ENCODE data around the gene FARP1. TPM values are rescaled to one million over a fixed set of nuclear protein-coding genes. Genes with fewer than 3 reads are reported as not detected.

The FARP1 gene
- total and polyA plus RNA-seq, 10 of the 15 experiments (the other 5 are each of a cell fraction or from before 2014, with no cell fraction given) = 0.17 to 6.9 (median 0.68) TPM

DNA sequence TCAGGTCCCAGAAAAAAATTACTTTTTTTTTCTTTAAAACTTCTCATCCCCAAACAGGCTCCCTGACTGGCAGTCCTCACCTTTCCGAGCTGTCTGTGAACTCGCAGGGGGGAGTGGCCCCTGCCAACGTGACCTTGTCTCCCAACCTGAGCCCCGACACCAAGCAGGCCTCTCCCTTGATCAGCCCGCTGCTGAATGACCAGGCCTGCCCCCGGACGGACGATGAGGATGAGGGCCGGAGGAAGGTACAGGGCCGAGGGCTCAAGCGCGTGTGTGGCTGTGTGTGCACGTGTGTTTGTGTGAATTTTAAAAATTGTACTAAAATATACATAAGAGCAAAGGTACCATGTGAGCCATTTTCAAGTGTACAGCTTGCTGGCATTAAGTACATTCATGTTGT lies 266.4 kb downstream of the FARP1 start:
- ChIA-PET POLR2A (no interaction called here), RAD21 (ENCODE audit: unreplicated experiment) (no interaction called here), CTCF (interaction anchor here (1.2 kb wide), 1 partner anchor 36 kb away, joined by 4 read pairs; no protein-coding TSS in a partner anchor), SMC1A (ENCODE audit: uncharacterized antibody, unreplicated experiment) (interaction anchor here (2.2 kb wide), 1 partner anchor 8 kb away, joined by 7 read pairs; no protein-coding TSS in a partner anchor)
- BruUV-seq (replicated peaks) = no TSS peak
- Histone ChIP-seq H2AFZ (ENCODE audit: control insufficient read depth, low read depth, low read length) (no peak overlapping the region), H3K36me3 (ENCODE audit: control insufficient read depth in 2 of 2, insufficient read depth in 2 of 2, low read length in 1 of 2) (no peaks in the 10 kb centered on the region), H3K9ac (ENCODE audit: control insufficient read depth, insufficient read depth, low read length) (no peak overlapping the region), H3K9me3 (replicated peaks; ENCODE audit: control insufficient read depth, insufficient read depth, low read length) (no peaks in the 10 kb centered on the region), H3K4me3 (no peak overlapping the region), H3K27ac (ENCODE audit: control insufficient read depth, insufficient read depth) (no peak overlapping the region), H3K27me3 (replicated peaks in 1 of 2; ENCODE audit: control insufficient read depth in 2 of 2, insufficient read depth in 2 of 2, low read length in 1 of 2) (no peaks in the 10 kb centered on the region), H4K20me1 (ENCODE audit: control insufficient read depth, insufficient read depth) (no peaks in the 10 kb centered on the region), H3K79me2 (ENCODE audit: control insufficient read depth, insufficient read depth, low read length) (no peaks in the 10 kb centered on the region), H3K4me2 (ENCODE audit: control insufficient read depth, insufficient read depth) (no peak overlapping the region), H3K4me1 (ENCODE audit: control insufficient read depth, insufficient read depth, low read length) (no peaks in the 10 kb centered on the region)
- in situ Hi-C loops (cut with MboI) (no loop called here), intact Hi-C loops (cut with micrococcal nuclease; ENCODE audit: unreplicated experiment) (no loop called here)
- FAIRE-seq = no peak
- 36% methylated on average over 13 of the region's 13 CpGs for WGBS (ENCODE audit: insufficient coverage, insufficient replicate concordance, low lambda C conversion rate, missing lambda C conversion rate)
- TF ChIP-seq, protein P1, sequence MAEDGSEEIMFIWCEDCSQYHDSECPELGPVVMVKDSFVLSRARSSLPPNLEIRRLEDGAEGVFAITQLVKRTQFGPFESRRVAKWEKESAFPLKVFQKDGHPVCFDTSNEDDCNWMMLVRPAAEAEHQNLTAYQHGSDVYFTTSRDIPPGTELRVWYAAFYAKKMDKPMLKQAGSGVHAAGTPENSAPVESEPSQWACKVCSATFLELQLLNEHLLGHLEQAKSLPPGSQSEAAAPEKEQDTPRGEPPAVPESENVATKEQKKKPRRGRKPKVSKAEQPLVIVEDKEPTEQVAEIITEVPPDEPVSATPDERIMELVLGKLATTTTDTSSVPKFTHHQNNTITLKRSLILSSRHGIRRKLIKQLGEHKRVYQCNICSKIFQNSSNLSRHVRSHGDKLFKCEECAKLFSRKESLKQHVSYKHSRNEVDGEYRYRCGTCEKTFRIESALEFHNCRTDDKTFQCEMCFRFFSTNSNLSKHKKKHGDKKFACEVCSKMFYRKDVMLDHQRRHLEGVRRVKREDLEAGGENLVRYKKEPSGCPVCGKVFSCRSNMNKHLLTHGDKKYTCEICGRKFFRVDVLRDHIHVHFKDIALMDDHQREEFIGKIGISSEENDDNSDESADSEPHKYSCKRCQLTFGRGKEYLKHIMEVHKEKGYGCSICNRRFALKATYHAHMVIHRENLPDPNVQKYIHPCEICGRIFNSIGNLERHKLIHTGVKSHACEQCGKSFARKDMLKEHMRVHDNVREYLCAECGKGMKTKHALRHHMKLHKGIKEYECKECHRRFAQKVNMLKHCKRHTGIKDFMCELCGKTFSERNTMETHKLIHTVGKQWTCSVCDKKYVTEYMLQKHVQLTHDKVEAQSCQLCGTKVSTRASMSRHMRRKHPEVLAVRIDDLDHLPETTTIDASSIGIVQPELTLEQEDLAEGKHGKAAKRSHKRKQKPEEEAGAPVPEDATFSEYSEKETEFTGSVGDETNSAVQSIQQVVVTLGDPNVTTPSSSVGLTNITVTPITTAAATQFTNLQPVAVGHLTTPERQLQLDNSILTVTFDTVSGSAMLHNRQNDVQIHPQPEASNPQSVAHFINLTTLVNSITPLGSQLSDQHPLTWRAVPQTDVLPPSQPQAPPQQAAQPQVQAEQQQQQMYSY (CRISPR knock-in tag; IDR thresholded peaks at IDR 0.05) = no peak
- no peak for TF ChIP-seq ZNF24 (IDR thresholded peaks at IDR 0.05)
- no peak for TF ChIP-seq BMI1 (IDR thresholded peaks at IDR 0.05; ENCODE audit: borderline replicate concordance)
- TF ChIP-seq FOS (IDR thresholded peaks at IDR 0.05; ENCODE audit: borderline replicate concordance, extremely low read depth, insufficient read length) = no peak
- no peak for TF ChIP-seq BRCA1 (IDR thresholded peaks at IDR 0.05; ENCODE audit: low read depth, low read length)
- no peak for ATAC-seq
- DNase-seq (ENCODE audit: low read depth, low spot score) = no peak
